Skeletal muscle satellite cell (primary cell): ENCODE results near the gene RBAK.
"Not testable (repeated sequence)": the region's sequence is repeated elsewhere in the genome, so short reads cannot be mapped to it uniquely, and the experiment has no call there.

Source experiments
- H3K27me3 ChIP-seq: 2 replicates; pipeline ENCODE4 v1.7.0; 2013; ENCODE audit warnings: low read length; ENCODE audit not compliant: control insufficient read depth, insufficient read depth
- H3K36me3 ChIP-seq: 2 replicates; pipeline ENCODE4 v1.7.0; 2013; ENCODE audit warnings: mild to moderate bottlenecking, control low read depth, low read length; ENCODE audit not compliant: insufficient read depth
- H3K4me1 ChIP-seq: 2 replicates; pipeline ENCODE4 v1.7.0; 2013; ENCODE audit warnings: low read length; ENCODE audit not compliant: control insufficient read depth, insufficient read depth
- H3K4me2 ChIP-seq: 2 replicates; pipeline ENCODE4 v1.7.0; 2013; ENCODE audit warnings: mild to moderate bottlenecking, low read length
- H3K4me3 ChIP-seq: 2 replicates; pipeline ENCODE4 v1.7.0; 2013; ENCODE audit warnings: low read length
- H3K9ac ChIP-seq: 2 replicates; pipeline ENCODE4 v1.7.0; 2013; ENCODE audit warnings: mild to moderate bottlenecking, low read depth, low read length, moderate library complexity
- H3K9me3 ChIP-seq: replicated peaks from 2 replicates; pipeline ENCODE4 v1.7.0; 2013; ENCODE audit warnings: mild to moderate bottlenecking, control low read depth, low read length

Gene RBAK

GRCh38 chr7:5020976-5021550, 24.6 kb upstream of the RBAK start:
- not testable (repeated sequence) for H3K27me3 ChIP-seq, H3K4me2 ChIP-seq, H3K9me3 ChIP-seq, H3K36me3 ChIP-seq, H3K9ac ChIP-seq, H3K4me3 ChIP-seq, H3K4me1 ChIP-seq

GRCh38 chr7:5023626-5024025, 22.0 kb upstream of the RBAK start:
- H3K36me3 ChIP-seq, H3K4me3 ChIP-seq, H3K4me2 ChIP-seq, H3K9me3 ChIP-seq, H3K27me3 ChIP-seq, H3K4me1 ChIP-seq, H3K9ac ChIP-seq: not testable (repeated sequence)

DNA sequence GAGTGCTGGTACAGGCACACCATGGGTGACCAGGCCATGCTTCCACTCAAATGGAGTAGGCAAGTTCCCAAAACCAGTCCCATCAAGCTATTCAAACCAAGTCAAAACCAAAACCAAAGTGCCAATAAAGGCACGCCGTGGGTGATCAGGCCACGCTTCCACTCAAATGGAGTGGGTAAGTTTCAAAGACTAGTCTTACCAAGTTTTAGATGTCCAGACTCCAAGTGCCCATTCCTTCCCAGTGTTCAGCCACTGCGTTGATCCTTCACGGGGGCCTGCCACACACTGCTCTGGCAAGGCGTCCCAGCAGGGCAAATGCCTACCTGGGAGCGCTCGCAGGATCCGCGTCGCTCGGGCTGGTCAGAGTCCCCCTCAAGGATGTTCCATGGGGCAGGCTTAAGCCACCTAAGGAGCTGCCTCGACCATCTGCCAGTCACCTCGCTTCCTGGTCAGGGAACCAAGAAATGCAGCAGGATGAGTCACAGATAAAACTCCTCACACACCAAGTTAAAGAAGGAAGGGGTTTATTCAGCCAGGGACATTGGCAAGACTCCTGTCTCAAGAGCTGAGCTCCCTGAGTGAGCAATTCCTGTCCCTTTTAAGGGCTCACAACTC, 17.8 kb upstream of the RBAK start:
- not testable (repeated sequence) for H3K27me3 ChIP-seq, H3K9me3 ChIP-seq, H3K4me2 ChIP-seq, H3K4me1 ChIP-seq, H3K36me3 ChIP-seq, H3K9ac ChIP-seq, H3K4me3 ChIP-seq

DNA sequence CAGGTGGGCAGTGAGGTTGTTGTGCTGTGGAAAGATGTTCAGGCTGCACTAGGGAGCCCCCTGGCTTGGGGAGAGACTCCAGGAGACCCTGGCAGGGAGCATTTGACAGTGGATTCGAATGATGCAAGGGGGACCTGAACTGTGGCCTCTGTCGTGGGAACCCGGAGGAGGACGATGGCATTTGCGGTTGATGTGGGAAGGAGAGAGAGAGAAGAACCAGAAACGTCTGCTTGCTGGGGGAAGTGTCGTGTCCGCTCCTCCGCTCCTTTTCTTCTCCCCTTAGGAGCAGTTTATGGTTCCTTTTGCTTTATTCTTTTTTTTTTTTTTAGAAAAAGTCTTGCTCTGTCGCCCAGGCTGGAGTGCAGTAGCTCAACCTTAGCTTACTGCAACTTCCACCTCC, 12.5 kb upstream of the RBAK start:
- not testable (repeated sequence) for H3K4me3 ChIP-seq, H3K27me3 ChIP-seq, H3K4me1 ChIP-seq, H3K36me3 ChIP-seq, H3K4me2 ChIP-seq, H3K9me3 ChIP-seq, H3K9ac ChIP-seq

- Histone ChIP-seq H3K4me3 (no peak overlapping the region), H3K9me3 (no peaks in the 10 kb centered on the region)
Observed at GRCh38 chr7:5035276-5035675, 10.4 kb upstream of the RBAK start.

GRCh38 chr7:5036446-5036845, 9.2 kb upstream of the RBAK start:
- Histone ChIP-seq H3K4me1 (no peaks in the 10 kb centered on the region), H3K9ac (no peak overlapping the region), H3K9me3 (no peaks in the 10 kb centered on the region), H3K27me3 (no peaks in the 10 kb centered on the region), H3K36me3 (no peaks in the 10 kb centered on the region), H3K4me3 (no peak overlapping the region), H3K4me2 (no peak overlapping the region)

More at GRCh38 chr7:5035276-5035675, 10.4 kb upstream of the RBAK start:
- Histone ChIP-seq H3K27me3 (no peaks in the 10 kb centered on the region), H3K4me2 (no peak overlapping the region), H3K4me1 (no peaks in the 10 kb centered on the region), H3K36me3 (no peaks in the 10 kb centered on the region), H3K9ac (no peak overlapping the region)

DNA sequence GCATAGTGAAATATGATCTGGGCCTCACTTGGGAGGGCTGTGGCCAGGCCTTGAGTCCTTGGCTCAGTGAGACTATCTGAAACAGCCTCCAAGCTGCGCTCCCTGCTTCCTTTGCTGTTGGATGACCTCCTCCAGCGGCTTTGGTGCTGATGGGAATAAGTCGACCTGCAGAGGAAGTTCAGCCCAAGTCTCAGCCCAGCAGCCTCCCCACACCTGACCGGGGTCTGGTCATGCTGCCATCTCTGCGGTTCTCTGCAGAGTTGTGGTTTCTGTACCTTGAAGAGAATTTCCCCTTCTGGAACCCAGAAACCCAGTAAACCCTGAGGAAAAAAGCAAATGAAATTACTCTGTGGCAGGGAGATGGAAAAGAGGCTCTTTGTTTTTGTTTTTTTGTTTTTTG, 4.6 kb upstream of the RBAK start:
- no peaks in the 10 kb centered on the region for H3K9me3 ChIP-seq
- H3K4me2 ChIP-seq: no peak overlapping the region
- H3K9ac ChIP-seq: no peak overlapping the region
- no peaks in the 10 kb centered on the region for H3K36me3 ChIP-seq
- no peak overlapping the region for H3K4me3 ChIP-seq
- H3K4me1 ChIP-seq: peaks cover 5% of the 10 kb centered on the region
- H3K27me3 ChIP-seq: no peaks in the 10 kb centered on the region

DNA sequence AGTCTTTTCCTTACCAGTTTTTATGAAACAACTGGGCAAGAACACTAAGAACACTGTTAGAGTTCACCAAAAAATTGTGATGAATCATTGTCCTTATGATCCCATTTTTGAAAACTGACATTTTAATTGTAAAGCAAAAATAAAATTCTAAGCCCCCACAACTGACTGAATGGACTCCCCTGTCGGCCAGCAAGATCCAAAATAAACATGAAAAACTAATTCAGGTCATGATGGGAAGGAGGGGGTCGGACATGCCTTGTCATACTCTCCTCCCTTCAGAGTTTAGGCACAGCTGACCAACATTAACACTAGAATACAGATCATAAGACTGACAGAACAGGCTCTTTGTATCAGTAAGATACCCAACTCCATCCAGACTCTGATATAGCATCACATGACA, 2.0 kb upstream of the RBAK start:
- Histone ChIP-seq H3K4me1 (peaks cover 8% of the 10 kb centered on the region), H3K36me3 (no peaks in the 10 kb centered on the region), H3K4me3 (no peak overlapping the region), H3K27me3 (no peaks in the 10 kb centered on the region), H3K9ac (no peak overlapping the region), H3K4me2 (no peak overlapping the region), H3K9me3 (no peaks in the 10 kb centered on the region)

DNA sequence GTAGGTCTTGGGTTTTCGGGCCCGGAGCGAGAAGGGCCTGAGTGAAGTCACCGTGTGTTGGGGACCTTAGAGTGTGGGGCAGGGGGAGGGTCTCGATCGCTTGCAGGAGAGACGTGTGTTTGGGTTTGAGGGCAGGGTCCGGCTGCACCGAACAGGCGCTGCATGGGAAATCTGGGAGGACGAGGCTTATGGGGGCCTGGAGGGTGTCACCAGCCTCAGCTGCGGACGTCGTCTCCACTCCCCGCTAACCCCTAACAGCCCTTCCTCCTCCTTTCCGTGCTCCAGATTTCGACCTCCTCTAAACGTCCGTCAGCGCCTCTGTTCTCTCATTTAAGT, 705 bp downstream of the RBAK start:
- not testable (repeated sequence) for H3K4me1 ChIP-seq, H3K27me3 ChIP-seq, H3K36me3 ChIP-seq, H3K9me3 ChIP-seq
- peak overlapping the region; percentile 85 for H3K4me3 ChIP-seq
- peak overlapping the region; percentile 79 for H3K4me2 ChIP-seq
- peak overlapping the region; percentile 97 for H3K9ac ChIP-seq

- H3K27me3 ChIP-seq, H3K4me3 ChIP-seq, H3K9me3 ChIP-seq, H3K9ac ChIP-seq, H3K4me1 ChIP-seq: not testable (repeated sequence)
- H3K4me2 ChIP-seq: peak overlapping the region; percentile 47
- peaks cover 14% of the 10 kb centered on the region for H3K36me3 ChIP-seq
Observed at GRCh38 chr7:5047127-5047526, 1.5 kb downstream of the RBAK start.

- peaks cover 7% of the 10 kb centered on the region for H3K9me3 ChIP-seq
- peaks cover 20% of the 10 kb centered on the region for H3K36me3 ChIP-seq
- no peaks in the 10 kb centered on the region for H3K27me3 ChIP-seq
- no peak overlapping the region for H3K9ac ChIP-seq
- H3K4me2 ChIP-seq: no peak overlapping the region
- no peak overlapping the region for H3K4me3 ChIP-seq
- peaks cover 4% of the 10 kb centered on the region for H3K4me1 ChIP-seq
Observed at GRCh38 chr7:5050676-5051075, 5.0 kb downstream of the RBAK start.

GRCh38 chr7:5051731-5052130, 6.1 kb downstream of the RBAK start:
- H3K36me3 ChIP-seq: peaks cover 27% of the 10 kb centered on the region
- H3K9ac ChIP-seq, H3K4me1 ChIP-seq, H3K4me3 ChIP-seq, H3K9me3 ChIP-seq, H3K4me2 ChIP-seq, H3K27me3 ChIP-seq: not testable (repeated sequence)
